Left colon (tissue), 2 donors: ENCODE measurements around the gene UXS1. TPM values are rescaled to one million over a fixed set of nuclear protein-coding genes. Genes with fewer than 3 reads are reported as not detected.

ENCODE experiments used
- ATAC-seq: fragments of 200-7000 bp; cut with Tn5 transposase; one replicate; pipeline ENCODE4 v1.9.1; 2020; ENCODE audit warnings: mild to moderate bottlenecking, moderate library complexity
- DNase-seq, 2 donors: peaks; one replicate each; pipeline ENCODE4 v3.0.0-alpha.2; 2020
- intact Hi-C, 2 donors: fragments of 100-400 bp; cut with DNase I in 1 of 2; cut with micrococcal nuclease in 1 of 2; formaldehyde crosslinking; loops; one replicate each; pipeline versions ENCODE4 v1.11.2 to v1.14.0; 2022; cut with DNase I, micrococcal nuclease
- total RNA-seq, 2 donors: library from RNA; stranded (reverse); fragmentation: NEBNext Ultra II Directional; extraction: Animal tissue kit (Norgen Biotek cat#: 25700); gene quantifications; one replicate each; pipeline ENCODE4 v1.2.1, GENCODE V29; 2021
- donor health status: DM: no; HTN: no; CAD: no.
- donor health status: DM: yes; HTN: yes; CAD: no.

UXS1 gene
- total RNA-seq, 2 donors from 2014 or later: 32.2 to 35.5 TPM

GRCh38 chr2:106104332-106105062 is 89.6 kb downstream of the UXS1 start:
- ATAC-seq: peak; percentile 86
- DNase-seq: peak in 1 of 2 donors; percentile 54
- intact Hi-C loops: loop anchor here in 1 of 2 donors (10.0 kb wide), 2 partner anchors 440 to 480 kb away; no protein-coding TSS in a partner anchor

- no peak for DNase-seq
- intact Hi-C loops: loop anchor here in 1 of 2 donors (10.0 kb wide), 3 partner anchors 445 to 525 kb away; no protein-coding TSS in a partner anchor
- no peak for ATAC-seq
Observed at GRCh38 chr2:106099691-106100090, 94.4 kb downstream of the UXS1 start.

DNA sequence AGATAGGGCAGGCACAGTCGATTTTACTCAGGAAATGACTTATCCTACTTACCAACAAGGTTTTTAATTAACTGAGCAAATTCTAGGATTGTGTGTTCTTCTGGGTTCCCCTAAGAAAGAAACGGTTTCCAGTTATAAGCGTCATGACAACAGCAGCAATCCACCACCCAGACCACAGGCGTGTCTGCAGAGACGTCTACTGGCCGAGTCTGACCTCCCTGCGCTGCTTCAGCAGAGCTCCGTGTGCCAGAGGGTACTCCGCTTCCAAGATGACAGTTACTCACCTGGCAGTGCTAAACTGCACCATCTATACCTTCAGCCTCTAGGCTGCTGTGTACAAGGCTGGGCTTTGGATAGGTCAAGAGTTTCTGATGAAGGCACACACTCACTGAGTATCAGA is 95.4 kb downstream of the UXS1 start:
- DNase-seq (no peak), ATAC-seq (no peak)
- intact Hi-C loops: loop anchor here in 1 of 2 donors (10.0 kb wide), 1 partner anchor 524 kb away; no protein-coding TSS in a partner anchor

DNA sequence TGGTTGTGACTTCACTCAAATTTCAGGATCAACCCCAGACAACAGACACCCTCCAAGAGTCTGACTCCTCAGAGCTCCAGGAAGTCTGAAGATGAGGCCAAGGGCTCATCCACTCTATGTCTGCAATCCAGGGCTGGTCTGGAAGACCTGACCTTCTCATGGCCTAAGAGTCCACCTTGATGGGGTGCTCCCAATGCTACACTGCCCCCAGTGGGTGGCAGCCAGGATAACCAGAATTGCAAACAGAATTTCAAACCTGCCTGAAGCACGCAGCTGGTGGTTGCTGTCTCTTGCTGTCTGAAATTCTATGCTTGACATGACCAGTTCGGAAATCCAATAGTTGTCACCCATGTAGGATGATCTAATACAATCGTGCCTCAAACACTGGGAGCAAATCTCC is 96.0 kb downstream of the UXS1 start:
- DNase-seq: no peak
- intact Hi-C loops: loop anchor here in 1 of 2 donors (10.0 kb wide), 1 partner anchor 523 kb away; no protein-coding TSS in a partner anchor
- no peak for ATAC-seq

- no peak for ATAC-seq
- no peak for DNase-seq
- intact Hi-C loops: loop anchor here in 1 of 2 donors (10.0 kb wide), 1 partner anchor 523 kb away; no protein-coding TSS in a partner anchor
Observed at GRCh38 chr2:106097038-106098000, 96.8 kb downstream of the UXS1 start.

GRCh38 chr2:106096299-106097037 is 97.6 kb downstream of the UXS1 start:
- DNase-seq: no peak
- intact Hi-C loops: loop anchor here in 1 of 2 donors (10.0 kb wide), 1 partner anchor 522 kb away; no protein-coding TSS in a partner anchor
- no peak for ATAC-seq

- intact Hi-C loops: loop anchor here in 1 of 2 donors (10.0 kb wide), 1 partner anchor 521 kb away; no protein-coding TSS in a partner anchor
- peak; percentile 49 for ATAC-seq
- peak in 1 of 2 donors; percentile 52 for DNase-seq
Observed at GRCh38 chr2:106095478-106096298, 98.4 kb downstream of the UXS1 start.

GRCh38 chr2:106094131-106094841 is 99.8 kb downstream of the UXS1 start:
- ATAC-seq: no peak
- no peak for DNase-seq
- intact Hi-C loops: loop anchor here in 1 of 2 donors (10.0 kb wide), 1 partner anchor 519 kb away; no protein-coding TSS in a partner anchor

- ATAC-seq: no peak
- intact Hi-C loops: loop anchor here in 1 of 2 donors (10.0 kb wide), 1 partner anchor 516 kb away; no protein-coding TSS in a partner anchor
- no peak for DNase-seq
Observed at GRCh38 chr2:106090916-106091618, 103.0 kb downstream of the UXS1 start.

DNA sequence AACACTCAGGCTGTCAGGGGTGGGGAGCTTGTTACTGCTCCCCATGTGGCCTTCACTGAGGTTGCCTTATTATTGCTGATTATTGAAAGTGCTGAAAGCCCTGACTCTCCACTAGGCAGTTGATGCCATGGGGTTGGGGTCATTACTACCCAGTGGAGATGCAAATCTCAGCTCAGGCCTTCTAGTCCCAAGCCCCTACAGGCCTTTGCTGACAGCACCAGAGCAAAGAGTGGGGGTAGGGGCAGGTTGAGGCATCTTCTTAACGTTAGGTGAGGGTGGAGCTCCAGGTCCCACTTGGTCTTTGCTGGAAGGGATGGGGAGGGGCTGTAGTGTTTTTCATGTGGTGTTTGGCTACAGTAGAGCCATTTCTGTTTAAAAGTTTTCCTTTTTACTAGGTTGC is 104.5 kb downstream of the UXS1 start:
- ATAC-seq (no peak), DNase-seq (no peak)
- intact Hi-C loops: loop anchor here in 1 of 2 donors (10.0 kb wide), 1 partner anchor 515 kb away; no protein-coding TSS in a partner anchor

- peak; percentile 49 to 61 for DNase-seq
- ATAC-seq: peak; percentile 94
Observed at GRCh38 chr2:106085181-106085940, 108.7 kb downstream of the UXS1 start.

DNA sequence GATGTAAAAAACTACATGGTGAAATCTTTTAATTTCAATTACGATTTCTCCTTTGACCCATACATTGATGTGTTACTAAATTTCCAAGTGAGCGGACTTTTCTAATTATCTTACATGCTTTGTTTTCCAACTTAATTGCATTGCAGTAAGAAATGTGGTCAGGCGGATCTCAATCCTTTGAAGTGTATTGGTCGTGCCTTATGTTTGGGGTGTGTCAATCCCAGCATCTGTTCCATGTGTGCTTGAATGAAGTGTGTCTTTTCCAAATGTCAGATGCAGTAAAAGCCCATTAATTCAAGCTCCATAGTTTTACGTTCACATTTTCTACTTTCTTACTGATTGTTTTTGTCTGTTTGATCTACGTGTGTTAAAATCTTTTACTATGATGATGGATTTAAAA is 113.1 kb downstream of the UXS1 start:
- ATAC-seq: peak; percentile 57
- intact Hi-C loops: no loop called here
- no peak for DNase-seq

More at GRCh38 chr2:106085181-106085940, 108.7 kb downstream of the UXS1 start:
- intact Hi-C loops: no loop called here

DNA sequence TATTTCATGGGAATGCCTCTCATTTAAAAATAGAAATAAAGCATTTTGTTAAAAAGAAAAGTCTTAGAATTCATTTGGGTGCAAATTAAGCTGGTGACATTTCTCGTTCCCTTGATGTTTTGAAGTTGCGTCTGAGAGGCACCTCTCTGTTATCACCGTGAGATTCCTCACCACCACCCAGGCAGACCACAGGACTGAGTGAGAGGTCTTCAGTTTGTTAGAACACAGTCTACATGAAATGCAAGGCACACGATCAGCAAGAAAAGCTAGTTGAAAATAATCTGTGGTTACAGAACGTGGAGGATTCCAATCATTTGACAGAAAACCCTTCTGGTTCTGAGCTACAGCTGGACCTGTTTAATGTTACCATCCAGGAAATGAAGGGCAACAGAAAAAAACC is 116.0 kb downstream of the UXS1 start:
- intact Hi-C loops: no loop called here
- ATAC-seq: no peak
- DNase-seq: no peak

- no peak for ATAC-seq
- DNase-seq: no peak
- intact Hi-C loops: no loop called here
Observed at GRCh38 chr2:106076941-106077340, 117.2 kb downstream of the UXS1 start.

DNA sequence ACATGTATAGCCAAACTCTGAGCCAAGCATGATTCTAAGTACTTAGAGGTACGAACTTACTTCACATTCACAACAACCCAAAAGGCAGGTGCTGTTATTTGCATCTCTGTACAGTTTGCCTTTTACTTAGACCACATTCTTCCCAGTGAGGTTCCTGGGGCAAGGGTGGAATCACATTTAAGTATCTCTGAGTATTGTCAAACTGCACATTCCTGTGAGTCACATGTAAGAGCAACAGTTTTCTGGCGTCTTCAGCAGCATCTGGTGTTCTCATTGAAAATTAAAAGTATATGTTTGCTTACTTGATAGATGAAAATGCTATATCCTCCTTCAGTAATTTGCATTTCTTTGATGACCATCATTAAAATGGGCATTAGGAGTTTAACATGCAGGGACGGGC is 119.1 kb downstream of the UXS1 start:
- no peak for DNase-seq
- intact Hi-C loops: no loop called here

More for the DNA sequence above, 119.1 kb downstream of the UXS1 start:
- no peak for ATAC-seq
